GM21515 (cell line): ENCODE measurements around the gene RHCG.

Experiments used
- ATAC-seq: cut with Tn5 transposase; IDR thresholded peaks from one replicate; pipeline ENCODE4 v1.9.1; 2021; ENCODE audit not compliant: unreplicated experiment

The RHCG gene

GRCh38 chr15:89446255-89446891 lies 50.0 kb downstream of the RHCG start:
- ATAC-seq, result no peak

- no peak for ATAC-seq
Observed at GRCh38 chr15:89445518-89445917, 50.9 kb downstream of the RHCG start.

GRCh38 chr15:89444241-89445225 lies 51.9 kb downstream of the RHCG start:
- no peak for ATAC-seq

- no peak for ATAC-seq
Observed at GRCh38 chr15:89443581-89443980, 52.8 kb downstream of the RHCG start.

- no peak for ATAC-seq
Observed at GRCh38 chr15:89442671-89443307, 53.6 kb downstream of the RHCG start.

- no peak for ATAC-seq
Observed at GRCh38 chr15:89442155-89442554, 54.2 kb downstream of the RHCG start.

GRCh38 chr15:89441295-89441812 lies 55.0 kb downstream of the RHCG start:
- peak; percentile 98 for ATAC-seq

GRCh38 chr15:89439764-89440163 lies 56.6 kb downstream of the RHCG start:
- no peak for ATAC-seq

- no peak for ATAC-seq
Observed at GRCh38 chr15:89436560-89437311, 59.6 kb downstream of the RHCG start.

- ATAC-seq, result no peak
Observed at GRCh38 chr15:89435362-89435761, 61.0 kb downstream of the RHCG start.

GRCh38 chr15:89433686-89434085 lies 62.7 kb downstream of the RHCG start:
- ATAC-seq, result no peak

- ATAC-seq, result peak; percentile 84
Observed at GRCh38 chr15:89430530-89431341, 65.6 kb downstream of the RHCG start.

GRCh38 chr15:89429986-89430385 lies 66.4 kb downstream of the RHCG start:
- no peak for ATAC-seq

- no peak for ATAC-seq
Observed at GRCh38 chr15:89429023-89429422, 67.4 kb downstream of the RHCG start.

GRCh38 chr15:89428246-89428645 lies 68.1 kb downstream of the RHCG start:
- no peak for ATAC-seq

- ATAC-seq, result no peak
Observed at GRCh38 chr15:89426500-89426899, 69.9 kb downstream of the RHCG start.

- ATAC-seq, result no peak
Observed at GRCh38 chr15:89423981-89424380, 72.4 kb downstream of the RHCG start.
